ENCODE results near the gene RHO.

Gene RHO

GRCh38 chr3:129584631-129585030, 56.2 kb downstream of the RHO start:
- DNase-seq, result no peak

All from NCI-H526 treated with DMSO at 0.1 percent for 48 hours (cell line).